Measurements from ENCODE around the gene AQP12A.

- TF ChIP-seq POLR2AphosphoS5 (IDR thresholded peaks at IDR 0.05) (no peak), POLR2A (IDR thresholded peaks at IDR 0.05) (no peak), CTCF (IDR thresholded peaks at IDR 0.05) (no peak)
Observed at GRCh38 chr2:240735476-240735875, 43.8 kb downstream of the AQP12A start.
